Measurements from ENCODE around the gene PEX11B.

DNA sequence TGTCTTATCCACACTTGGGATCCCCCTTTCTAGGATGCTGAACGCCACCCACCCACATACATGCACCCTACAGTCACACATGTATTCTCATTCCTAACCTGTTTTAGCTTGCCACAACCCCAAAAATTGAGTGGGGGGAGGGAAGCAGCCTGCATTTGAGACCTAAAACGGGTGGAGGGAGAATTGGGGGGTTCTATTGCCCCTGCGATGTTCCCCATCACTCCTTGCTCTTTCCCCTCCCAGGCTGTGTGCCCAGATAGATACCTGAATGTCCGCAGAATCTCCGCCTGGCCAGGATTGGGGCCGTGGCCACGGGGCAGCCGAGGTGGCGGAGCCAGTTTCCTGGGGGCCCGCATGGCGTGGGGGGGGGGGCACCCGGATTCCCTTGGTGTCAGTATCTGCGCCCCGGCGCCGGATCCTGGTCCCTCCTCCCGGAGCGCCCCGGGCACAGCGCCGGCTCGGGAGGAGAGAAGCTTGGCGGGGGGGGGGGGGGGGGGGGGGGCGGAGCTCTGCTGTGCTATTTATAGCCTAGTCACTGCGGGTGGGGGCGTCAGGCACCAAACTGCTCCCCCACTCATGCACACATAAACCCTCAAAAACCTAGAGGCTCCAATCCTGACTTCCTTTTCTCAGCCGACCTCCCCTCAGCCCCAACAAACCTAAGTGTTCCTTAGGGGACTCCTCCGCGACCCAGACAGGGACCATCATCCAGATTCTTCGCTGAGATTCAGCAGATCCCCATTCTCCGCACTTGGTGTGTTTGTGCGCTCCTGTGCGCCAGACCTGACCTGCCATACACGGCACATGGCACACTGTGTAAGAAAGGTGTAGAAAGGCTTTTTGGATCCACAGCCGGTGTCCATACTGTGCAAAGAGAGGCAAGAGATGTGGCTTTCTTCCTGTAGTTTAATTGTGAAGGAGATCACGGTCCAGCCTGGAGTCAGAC lies 43.9 kb upstream of the PEX11B start:
- TF ChIP-seq, protein P1, sequence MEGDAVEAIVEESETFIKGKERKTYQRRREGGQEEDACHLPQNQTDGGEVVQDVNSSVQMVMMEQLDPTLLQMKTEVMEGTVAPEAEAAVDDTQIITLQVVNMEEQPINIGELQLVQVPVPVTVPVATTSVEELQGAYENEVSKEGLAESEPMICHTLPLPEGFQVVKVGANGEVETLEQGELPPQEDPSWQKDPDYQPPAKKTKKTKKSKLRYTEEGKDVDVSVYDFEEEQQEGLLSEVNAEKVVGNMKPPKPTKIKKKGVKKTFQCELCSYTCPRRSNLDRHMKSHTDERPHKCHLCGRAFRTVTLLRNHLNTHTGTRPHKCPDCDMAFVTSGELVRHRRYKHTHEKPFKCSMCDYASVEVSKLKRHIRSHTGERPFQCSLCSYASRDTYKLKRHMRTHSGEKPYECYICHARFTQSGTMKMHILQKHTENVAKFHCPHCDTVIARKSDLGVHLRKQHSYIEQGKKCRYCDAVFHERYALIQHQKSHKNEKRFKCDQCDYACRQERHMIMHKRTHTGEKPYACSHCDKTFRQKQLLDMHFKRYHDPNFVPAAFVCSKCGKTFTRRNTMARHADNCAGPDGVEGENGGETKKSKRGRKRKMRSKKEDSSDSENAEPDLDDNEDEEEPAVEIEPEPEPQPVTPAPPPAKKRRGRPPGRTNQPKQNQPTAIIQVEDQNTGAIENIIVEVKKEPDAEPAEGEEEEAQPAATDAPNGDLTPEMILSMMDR (conservative IDR thresholded peaks at IDR 0.05): no peak
- TF ChIP-seq EZH2 (IDR thresholded peaks at IDR 0.05; ENCODE audit: low read depth): no peak

Data from PC-9 (cell line).